NOMO-1 treated with dmso at 0.1 percent for 144 hours (cell line): ENCODE measurements around the gene LEMD3.
"Not testable (repeated sequence)": the region's sequence is repeated elsewhere in the genome, so short reads cannot be mapped to it uniquely, and the experiment has no call there.

Experiments used
- DNase-seq: peaks from one replicate; lab custom pipeline; 2025; ENCODE audit not compliant: unreplicated experiment; lab: John Stamatoyannopoulos, UW

LEMD3 gene

DNA sequence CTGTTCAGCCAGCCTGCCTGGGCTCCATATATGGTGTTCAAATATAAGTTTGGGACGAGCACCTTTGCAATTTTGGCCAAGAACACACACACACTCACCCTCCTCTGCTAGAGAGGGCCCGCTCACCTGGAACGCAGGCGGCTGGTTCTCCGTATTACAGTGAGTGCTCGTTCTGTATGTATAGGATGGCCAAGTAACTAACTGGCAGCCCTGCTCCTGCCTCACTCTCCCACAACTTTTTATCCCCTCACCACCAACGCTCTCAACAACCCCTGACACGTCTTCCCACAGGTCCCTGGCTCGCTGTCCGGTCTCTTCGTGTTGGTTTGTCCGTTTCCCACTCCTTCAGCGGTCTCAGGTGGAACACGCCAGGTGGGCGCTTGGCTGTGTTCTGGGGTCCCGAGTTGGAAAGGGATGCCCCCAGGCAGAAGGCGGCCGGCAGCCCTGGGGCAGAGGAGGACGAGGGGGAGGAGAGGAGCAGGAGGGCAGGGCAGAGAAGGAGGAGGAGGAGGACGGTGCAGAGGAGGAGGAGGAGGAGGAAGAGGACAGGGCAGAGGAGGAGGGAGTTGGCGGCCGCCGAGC is 108.7 kb downstream of the LEMD3 start:
- DNase-seq = no peak

DNA sequence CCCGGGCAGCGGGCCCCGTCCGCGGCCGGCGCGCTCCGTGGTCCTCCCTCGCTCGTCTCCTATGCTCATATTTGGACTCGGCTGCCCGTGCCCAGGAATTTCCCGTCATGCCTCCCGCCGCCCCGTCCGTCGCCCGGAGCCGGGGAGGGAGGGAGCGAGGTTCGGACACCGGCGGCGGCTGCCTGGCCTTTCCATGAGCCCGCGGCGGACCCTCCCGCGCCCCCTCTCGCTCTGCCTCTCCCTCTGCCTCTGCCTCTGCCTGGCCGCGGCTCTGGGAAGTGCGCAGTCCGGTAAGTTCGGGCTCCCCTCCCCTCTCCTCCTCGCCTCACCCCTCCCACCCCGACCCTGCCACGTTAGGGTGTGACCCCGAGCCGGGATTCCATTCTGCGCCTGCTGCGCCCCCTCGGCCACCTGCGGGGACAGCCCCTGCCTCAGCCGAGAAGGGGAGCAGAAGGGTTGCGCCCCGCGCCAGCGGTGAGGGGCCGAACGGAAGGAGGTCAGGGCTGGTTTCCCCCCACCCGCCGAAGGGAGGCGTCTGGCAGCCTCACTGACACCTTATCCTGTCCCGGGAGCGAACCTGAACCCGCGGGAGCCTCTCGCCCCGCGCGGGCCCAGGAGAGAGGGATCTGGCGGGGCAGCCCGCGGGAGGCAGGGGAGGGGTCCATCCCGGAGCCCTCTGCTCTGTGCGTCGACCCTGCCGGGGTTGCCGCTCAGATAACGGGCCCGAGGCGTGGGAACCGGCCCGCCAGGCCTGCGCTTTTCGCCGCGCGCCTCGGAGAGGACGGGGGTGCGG is 109.4 kb downstream of the LEMD3 start, which contains the start of gene MSRB3:
Gene MSRB3, plus strand, starts transcription at position 108 of the 793 bp plus-strand sequence. CDS start 29,897 bp downstream, outside the sequence.
- no peak for DNase-seq

- no peak for DNase-seq
Observed at GRCh38 chr12:65279369-65280112, 110.2 kb downstream of the LEMD3 start.

- DNase-seq = no peak
Observed at GRCh38 chr12:65280306-65280705, 110.9 kb downstream of the LEMD3 start.

- DNase-seq = no peak
Observed at GRCh38 chr12:65282840-65283239, 113.5 kb downstream of the LEMD3 start.

DNA sequence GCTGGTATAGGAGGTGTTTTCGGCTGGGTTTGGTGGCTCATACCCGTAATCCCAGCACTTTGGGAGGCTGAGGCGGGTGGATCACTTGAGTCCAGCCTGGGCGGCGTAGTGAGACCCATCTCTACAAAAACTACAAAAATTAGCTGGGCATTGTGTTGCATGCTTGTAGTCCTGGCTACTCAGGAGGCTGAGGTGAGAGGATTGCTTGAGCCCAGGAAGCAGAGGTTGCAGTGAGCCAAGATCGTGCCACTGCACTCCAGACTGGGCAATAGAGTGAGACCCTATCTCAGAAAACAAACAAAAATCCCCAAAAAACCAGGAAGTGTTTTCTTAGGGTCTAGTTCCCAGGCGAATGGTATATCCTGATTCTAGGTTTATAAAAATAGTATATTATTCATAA is 116.1 kb downstream of the LEMD3 start:
- not testable (repeated sequence) for DNase-seq

GRCh38 chr12:65287426-65287825 is 118.0 kb downstream of the LEMD3 start:
- DNase-seq = no peak

GRCh38 chr12:65292241-65292640 is 122.9 kb downstream of the LEMD3 start:
- no peak for DNase-seq

DNA sequence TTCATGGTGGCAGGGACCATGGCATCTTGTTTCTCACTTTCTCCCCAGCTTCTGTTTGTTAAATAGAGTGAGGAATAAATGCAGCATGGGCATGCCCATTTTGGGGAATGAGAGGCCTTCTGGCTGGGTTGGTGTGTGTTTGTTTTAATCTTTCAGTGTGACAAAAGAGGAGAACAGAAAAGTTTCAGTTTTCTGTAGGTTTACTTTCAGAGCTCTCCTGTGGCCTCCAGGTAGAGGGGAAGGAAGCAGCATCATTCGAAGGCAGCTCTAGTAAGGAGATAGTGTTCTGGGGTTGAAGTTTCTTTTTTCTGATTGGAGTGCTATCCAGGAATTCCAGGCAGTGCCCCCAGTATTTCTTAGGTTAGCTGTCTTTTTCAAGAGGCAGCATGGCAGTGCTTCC is 124.4 kb downstream of the LEMD3 start:
- DNase-seq = no peak

- DNase-seq = no peak
Observed at GRCh38 chr12:65294641-65295262, 125.4 kb downstream of the LEMD3 start.

DNA sequence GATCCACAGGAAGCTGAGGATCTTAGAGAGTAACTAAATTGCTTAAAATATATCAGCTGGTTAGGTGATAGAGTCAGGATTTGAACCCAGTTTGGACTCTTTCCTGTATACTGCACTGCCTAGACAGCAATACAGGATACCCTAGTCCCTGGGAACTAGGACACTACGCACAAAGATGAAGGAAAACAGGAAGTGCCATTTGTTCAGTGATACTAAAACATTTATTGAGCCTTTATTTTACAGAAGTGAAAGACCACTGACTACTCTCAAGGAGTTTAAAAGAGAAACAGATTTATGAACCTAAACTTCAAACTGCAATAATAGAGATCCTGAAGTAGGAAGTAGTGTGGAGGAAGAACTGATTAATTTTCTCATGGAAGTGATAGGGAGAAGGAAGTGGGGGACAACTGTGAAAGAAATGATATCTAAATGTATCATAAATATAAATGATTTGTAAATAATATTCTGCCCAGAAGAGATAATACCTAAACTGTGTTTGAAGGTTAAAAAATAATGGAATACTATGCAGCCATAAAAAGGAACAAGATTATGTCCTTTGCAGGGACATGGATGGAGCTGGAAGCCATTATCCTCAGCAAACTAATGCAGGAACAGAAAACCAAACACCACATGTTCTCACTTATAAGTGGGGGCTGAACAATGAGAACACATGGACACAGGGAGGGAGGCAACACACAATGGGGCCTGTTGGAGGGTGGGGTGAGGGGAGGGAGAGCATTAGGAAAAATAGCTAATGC is 127.3 kb downstream of the LEMD3 start:
- DNase-seq = peak; percentile 27
